GM12891 (cell line): ENCODE data around the gene C1QL4.

Experiments used
- DNase-seq: peaks from one replicate; pipeline ENCODE4 v3.0.0; 2011; ENCODE audit warnings: low spot score; ENCODE audit not compliant: insufficient read length
- FAIRE-seq: peaks from 2 replicates; lab custom pipeline; 2011; peaks lifted over from hg19 to GRCh38; lab: Jason Lieb, UNC
- PAX5 ChIP-seq: IDR thresholded peaks from 2 replicates; pipeline ENCODE4 v1.6.1; 2011; ENCODE audit warnings: low read length, moderate library complexity, mild to moderate bottlenecking; ENCODE audit not compliant: insufficient read depth, severe bottlenecking
- POLR2A ChIP-seq: IDR thresholded peaks from 2 replicates; pipeline ENCODE4 v1.6.1; 2011; ENCODE audit warnings: low read depth, low read length, control low read depth
- POLR2AphosphoS5 ChIP-seq: IDR thresholded peaks from 2 replicates; pipeline ENCODE4 v1.6.1; 2011; ENCODE audit warnings: low read depth, low read length, control low read depth
- POU2F2 ChIP-seq: IDR thresholded peaks from 2 replicates; pipeline ENCODE4 v1.6.1; 2011; ENCODE audit warnings: low read depth, mild to moderate bottlenecking, control low read depth, low read length, moderate library complexity
- SPI1 ChIP-seq: IDR thresholded peaks from 2 replicates; pipeline ENCODE4 v1.6.1; 2011; ENCODE audit warnings: low read depth, low read length, control low read depth
- TAF1 ChIP-seq: IDR thresholded peaks from 2 replicates; pipeline ENCODE4 v1.6.1; 2011; ENCODE audit warnings: low read depth, low read length, control low read depth

Gene C1QL4

DNA sequence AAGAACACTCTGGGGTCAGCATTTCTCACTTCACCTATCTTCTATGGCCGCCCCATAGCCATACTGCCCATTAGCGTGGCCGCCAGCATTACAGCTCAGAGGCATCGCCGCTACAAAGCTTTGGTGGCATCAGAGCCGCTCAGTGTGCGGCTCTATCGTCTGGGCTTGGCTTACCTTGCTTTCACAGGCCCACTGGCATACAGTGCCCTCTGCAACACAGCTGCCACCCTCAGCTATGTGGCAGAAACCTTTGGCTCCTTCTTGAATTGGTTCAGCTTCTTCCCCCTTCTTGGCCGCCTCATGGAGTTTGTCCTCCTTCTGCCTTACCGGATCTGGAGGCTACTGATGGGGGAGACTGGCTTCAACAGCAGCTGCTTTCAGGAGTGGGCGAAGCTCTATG lies 12.3 kb upstream of the C1QL4 start:
- FAIRE-seq (no peak), DNase-seq (no peak)
- no peak for TF ChIP-seq POU2F2
- no peak for TF ChIP-seq TAF1
- TF ChIP-seq SPI1: no peak
- no peak for TF ChIP-seq POLR2AphosphoS5
- TF ChIP-seq PAX5: no peak
- no peak for TF ChIP-seq POLR2A

DNA sequence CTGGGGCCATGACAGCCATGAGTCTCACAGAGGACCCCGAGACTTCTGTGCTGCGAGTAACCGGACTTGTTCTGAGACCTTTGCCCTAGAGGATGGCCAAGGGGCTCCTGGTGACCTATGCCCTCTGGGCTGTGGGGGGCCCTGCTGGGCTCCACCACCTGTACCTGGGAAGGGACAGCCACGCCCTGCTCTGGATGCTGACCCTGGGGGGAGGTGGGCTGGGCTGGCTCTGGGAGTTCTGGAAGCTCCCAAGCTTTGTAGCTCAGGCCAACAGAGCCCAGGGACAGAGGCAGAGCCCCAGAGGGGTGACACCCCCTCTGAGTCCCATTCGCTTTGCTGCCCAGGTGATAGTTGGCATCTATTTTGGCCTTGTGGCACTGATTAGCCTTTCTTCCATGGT lies 11.8 kb upstream of the C1QL4 start:
- FAIRE-seq (no peak), DNase-seq (no peak)
- TF ChIP-seq TAF1 (no peak), SPI1 (no peak), POU2F2 (no peak), POLR2A (no peak), PAX5 (no peak), POLR2AphosphoS5 (no peak)

DNA sequence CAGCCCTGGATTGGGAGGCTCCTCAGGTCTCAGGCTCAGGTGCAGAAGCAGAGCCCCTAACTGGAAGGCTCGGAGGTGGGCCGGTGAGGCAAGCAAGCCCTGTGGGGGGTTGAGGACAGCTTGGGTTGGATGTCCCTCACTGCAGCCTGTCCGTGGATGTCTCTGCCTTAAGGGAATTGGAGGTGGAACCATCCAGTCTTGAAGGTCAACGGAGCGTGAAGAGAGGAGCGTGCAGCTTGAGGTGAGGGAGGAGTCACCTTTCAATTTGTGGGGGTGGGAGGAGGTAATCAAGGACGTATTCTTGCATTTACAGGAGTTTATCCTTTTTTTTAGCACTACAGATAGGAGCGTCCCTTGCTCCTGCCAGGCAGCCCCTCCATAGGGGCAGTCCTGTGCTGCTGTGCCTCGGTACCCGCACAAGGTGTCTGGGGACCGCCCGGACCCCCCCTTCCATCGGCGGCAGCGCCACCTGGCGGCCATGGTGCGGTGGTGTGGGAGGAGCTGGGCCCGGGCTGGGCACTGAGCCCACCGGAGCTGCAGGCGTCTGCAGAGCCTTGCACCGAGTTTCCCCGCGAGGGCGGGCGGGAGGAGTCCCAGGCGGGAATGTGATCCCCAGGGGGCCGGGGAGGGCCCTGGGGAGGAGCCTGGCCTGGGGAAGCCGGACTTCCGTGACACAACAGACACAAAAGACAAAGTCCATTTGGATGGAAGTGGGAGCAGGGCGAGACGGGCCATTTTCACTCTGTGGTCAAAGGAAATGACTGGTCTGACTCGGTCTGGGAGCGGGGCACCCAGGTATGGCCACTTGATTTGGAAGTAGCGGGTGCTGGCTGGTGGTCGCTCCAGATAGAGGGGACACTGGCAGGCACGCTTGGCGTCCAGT lies 10.6 kb upstream of the C1QL4 start:
- DNase-seq: peak; percentile 91
- TF ChIP-seq PAX5 (no peak), POU2F2 (no peak), TAF1 (no peak), POLR2AphosphoS5 (no peak), SPI1 (no peak)
- peak; percentile 82 for FAIRE-seq

DNA sequence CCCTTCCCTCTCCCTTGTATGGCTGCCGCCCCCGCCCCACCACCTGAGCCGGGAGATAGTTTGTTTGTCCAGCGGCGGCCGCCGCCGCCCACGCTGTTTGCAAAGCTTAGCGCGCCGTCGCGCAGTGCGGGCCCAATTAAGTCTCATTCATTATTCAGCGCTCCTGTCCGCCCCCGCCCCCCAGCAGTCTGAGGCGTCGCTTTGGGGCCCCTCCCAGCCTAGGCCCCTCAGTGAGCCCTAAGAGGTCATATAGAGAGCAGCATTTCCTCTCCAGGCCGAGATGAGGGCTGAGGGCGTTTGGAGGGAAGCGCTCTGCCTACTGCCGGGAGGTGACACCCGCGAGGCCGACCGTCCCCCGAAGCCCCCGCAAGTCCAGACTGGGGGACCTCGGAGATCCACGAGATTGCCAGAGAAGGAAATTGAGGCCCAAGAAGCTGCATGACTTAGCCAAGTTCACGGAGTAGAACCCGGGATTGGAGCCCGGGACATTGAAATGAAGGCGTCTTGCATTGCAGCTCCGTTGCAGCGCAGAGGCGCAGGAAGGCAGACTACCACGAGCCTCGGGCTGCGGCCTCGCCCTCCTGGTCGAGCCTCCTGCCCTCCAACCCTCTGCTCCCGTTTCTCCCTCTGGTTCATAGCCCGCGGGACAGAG lies 9.8 kb upstream of the C1QL4 start, which contains the start of gene DNAJC22:
Gene DNAJC22 (plus strand): TSS at position 230 of the 652 bp plus-strand sequence. CDS start 1,985 bp downstream, outside the sequence.
- no peak for DNase-seq
- FAIRE-seq: peak; percentile 66
- no peak for TF ChIP-seq PAX5
- TF ChIP-seq SPI1: no peak
- no peak for TF ChIP-seq POLR2AphosphoS5
- no peak for TF ChIP-seq TAF1
- no peak for TF ChIP-seq POU2F2
- TF ChIP-seq POLR2A: no peak

DNA sequence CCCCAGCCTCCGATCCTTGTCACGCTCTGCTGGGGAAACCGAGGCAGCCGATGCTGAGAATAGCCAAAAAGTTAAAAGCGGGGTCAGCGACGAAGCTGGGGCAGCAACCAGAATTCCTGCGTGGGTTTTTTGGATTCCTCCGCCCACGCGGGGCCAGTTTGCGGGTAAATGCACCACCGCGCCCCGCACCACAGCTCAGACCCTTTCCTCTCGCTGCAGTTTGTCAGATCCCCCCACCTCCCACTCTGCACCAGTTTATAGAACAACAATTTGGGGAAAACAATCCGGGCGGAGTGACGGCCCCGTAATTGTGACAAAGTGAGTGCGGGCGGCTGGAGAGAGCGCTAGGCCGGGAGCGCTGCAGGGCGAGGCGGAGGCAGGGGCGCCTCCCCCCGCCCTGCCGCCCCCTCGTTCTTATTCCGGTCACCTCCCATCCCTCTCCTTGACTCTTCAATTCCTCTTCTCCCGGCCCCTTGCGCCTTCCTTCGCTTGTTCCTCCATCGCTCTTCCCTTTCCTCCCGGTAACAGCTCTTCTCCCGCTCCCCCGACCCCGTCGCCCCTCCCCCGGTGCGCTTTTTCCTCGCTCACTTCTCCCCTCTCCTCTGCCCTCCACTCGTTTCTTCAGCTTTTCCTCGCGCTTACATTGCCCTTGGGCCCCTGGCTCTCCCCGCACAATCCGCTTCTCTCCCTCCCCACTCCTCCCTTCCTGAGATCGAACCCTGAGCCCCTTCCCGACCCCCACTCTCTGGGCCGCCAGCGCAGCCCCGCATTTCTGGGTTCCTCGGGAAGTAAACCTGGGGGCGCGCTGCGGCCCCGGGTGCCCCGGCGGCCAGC lies 9.1 kb upstream of the C1QL4 start:
- FAIRE-seq: no peak
- no peak for DNase-seq
- TF ChIP-seq POU2F2: no peak
- TF ChIP-seq PAX5: no peak
- no peak for TF ChIP-seq SPI1
- TF ChIP-seq POLR2A: no peak
- TF ChIP-seq POLR2AphosphoS5: no peak
- TF ChIP-seq TAF1: no peak

DNA sequence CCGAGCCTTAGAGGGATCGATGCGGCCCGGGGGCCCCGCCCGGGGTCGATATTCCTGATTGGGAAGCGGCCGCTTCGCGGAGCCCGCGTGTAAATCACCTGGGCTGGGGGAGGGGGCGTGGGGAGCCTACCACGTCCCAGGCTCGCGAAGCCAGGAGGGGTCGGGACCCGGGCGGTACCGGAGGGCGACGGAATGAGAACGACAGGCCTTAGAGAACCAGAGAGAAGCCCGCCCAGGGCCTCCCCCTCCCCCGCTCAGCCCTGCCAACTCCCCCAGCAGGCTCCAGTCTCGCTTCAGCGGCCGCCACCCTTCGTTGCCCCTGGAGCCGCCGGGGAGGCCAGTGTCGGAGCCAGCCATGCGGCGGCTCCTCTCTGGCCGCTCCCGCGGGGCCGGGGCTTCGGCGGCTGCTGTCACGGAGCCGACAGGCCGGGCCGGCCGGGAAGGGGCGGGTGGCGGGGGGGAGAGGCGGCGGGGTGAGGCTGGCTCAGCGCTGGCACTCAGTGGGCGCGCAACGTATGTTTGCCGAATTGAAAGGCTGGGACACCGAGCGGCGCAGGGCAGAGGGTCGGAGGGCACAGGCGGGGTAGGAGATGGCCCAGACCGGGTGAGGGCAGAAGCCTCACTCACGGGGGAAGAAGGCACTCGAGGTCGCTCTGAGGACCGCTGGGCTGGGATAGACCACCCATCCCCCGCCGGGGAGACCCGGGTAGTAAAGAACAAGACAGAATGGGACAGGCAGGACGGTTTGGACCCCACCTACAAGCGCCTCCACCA lies 8.2 kb upstream of the C1QL4 start:
- FAIRE-seq: peak; percentile 55
- no peak for TF ChIP-seq POU2F2
- TF ChIP-seq POLR2A: no peak
- TF ChIP-seq TAF1: no peak
- TF ChIP-seq SPI1: no peak
- TF ChIP-seq PAX5: peak; percentile 92
- no peak for TF ChIP-seq POLR2AphosphoS5
- peak; percentile 64 for DNase-seq

DNA sequence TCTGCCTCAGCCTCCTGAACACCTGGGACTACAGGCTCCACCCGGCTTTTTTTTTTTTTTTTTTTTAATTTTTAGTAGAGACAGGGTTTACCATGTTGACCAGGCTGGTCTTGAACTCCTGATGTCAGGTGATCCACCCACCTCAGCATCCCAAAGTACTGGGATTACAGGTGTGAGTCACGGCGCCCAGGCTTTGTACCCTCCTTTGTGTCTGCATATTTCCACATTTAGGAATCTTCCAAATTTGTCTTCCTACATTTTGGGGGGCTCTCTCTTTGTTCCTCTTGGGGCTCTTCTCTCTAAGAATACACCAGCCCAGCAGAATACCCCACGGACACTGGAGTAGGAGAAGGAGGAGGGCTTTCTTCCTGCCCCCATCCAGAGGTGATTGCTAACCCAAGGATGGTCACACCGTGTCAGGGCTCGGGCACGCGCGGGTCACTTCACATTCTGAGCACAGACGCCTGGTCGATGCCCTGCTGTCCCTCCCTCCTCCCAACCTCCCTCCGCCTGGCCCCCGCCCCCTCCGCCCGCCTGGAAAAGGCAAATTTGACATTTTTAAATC lies 7.6 kb upstream of the C1QL4 start:
- DNase-seq (no peak), FAIRE-seq (no peak)
- no peak for TF ChIP-seq POU2F2
- no peak for TF ChIP-seq POLR2AphosphoS5
- TF ChIP-seq SPI1: no peak
- TF ChIP-seq POLR2A: no peak
- no peak for TF ChIP-seq TAF1
- no peak for TF ChIP-seq PAX5
